GM04503 (cell line): ENCODE data around the gene MAPKAPK2.
"Not testable (repeated sequence)": the region's sequence is repeated elsewhere in the genome, so short reads cannot be mapped to it uniquely, and the experiment has no call there.

Experiments used
- DNase-seq: peaks from one replicate; pipeline ENCODE4 v3.0.0-alpha.2; 2012; ENCODE audit warnings: low read depth

Gene MAPKAPK2

GRCh38 chr1:206778031-206778430 is 93.3 kb downstream of the MAPKAPK2 start:
- DNase-seq, result no peak

GRCh38 chr1:206778911-206779310 is 94.2 kb downstream of the MAPKAPK2 start:
- DNase-seq, result not testable (repeated sequence)

- DNase-seq, result no peak
These were observed 94.9 kb downstream of the MAPKAPK2 start for GRCh38 chr1:206779638-206780037.

- DNase-seq, result no peak
These were observed 97.7 kb downstream of the MAPKAPK2 start for GRCh38 chr1:206782448-206782847.

GRCh38 chr1:206783506-206783905 is 98.8 kb downstream of the MAPKAPK2 start:
- no peak for DNase-seq
